CD14-positive monocyte (primary cell): Measurements from ENCODE around the gene WWTR1. TPM values are rescaled to one million over a fixed set of nuclear protein-coding genes. Genes with fewer than 3 reads are reported as not detected.

ENCODE experiments used
- DNase-seq, 3 donors: peaks; one replicate each; pipeline ENCODE4 v3.0.0-alpha.2; 2011 to 2022
- H2AFZ ChIP-seq: 2 replicates; pipeline ENCODE4 v1.6.0; 2012; ENCODE audit warnings: mild to moderate bottlenecking, low read depth, low read length, inconsistent platforms; ENCODE audit not compliant: insufficient read depth, poor library complexity, severe bottlenecking
- H3K27ac ChIP-seq, 2 donors: 1 replicate in 1 of 2; 2 replicates in 1 of 2; pipeline ENCODE4 v1.5.1; 2012 to 2013; ENCODE audit warnings: low read length in 2 of 2, control low read depth in 1 of 2, inconsistent platforms in 1 of 2, low read depth in 1 of 2, mild to moderate bottlenecking in 1 of 2
- H3K27me3 ChIP-seq, 2 donors: one replicate each; pipeline versions ENCODE4 v1.6.0 to v1.6.1; 2011 to 2013; ENCODE audit warnings: low read length in 2 of 2; ENCODE audit not compliant: control insufficient read depth in 2 of 2, insufficient read depth in 2 of 2
- H3K36me3 ChIP-seq, 2 donors: replicated peaks in 1 of 2; 1 replicate in 1 of 2; 2 replicates in 1 of 2; pipeline versions ENCODE4 v1.5.1 to v1.6.1; 2012 to 2013; ENCODE audit warnings: low read length in 2 of 2, control low read depth in 1 of 2, inconsistent platforms in 1 of 2, mild to moderate bottlenecking in 1 of 2; ENCODE audit not compliant: insufficient read depth in 2 of 2, control insufficient read depth in 1 of 2
- H3K4me1 ChIP-seq, 2 donors: 1 replicate in 1 of 2; 2 replicates in 1 of 2; pipeline versions ENCODE4 v1.5.1 to v1.6.1; 2012 to 2013; ENCODE audit warnings: low read length in 2 of 2, control low read depth in 1 of 2, inconsistent platforms in 1 of 2, mild to moderate bottlenecking in 1 of 2, moderate library complexity in 1 of 2; ENCODE audit not compliant: insufficient read depth in 2 of 2, control insufficient read depth in 1 of 2
- H3K4me2 ChIP-seq: replicated peaks from 2 replicates; pipeline ENCODE3; 2012; ENCODE audit warnings: low read length, moderate library complexity, mild to moderate bottlenecking; ENCODE audit not compliant: poor library complexity, severe bottlenecking; ENCODE audit errors: extremely low read depth
- H3K4me3 ChIP-seq, 3 experiments: fragments of 200-600 bp in 1 of 3; sonication (generic) in 1 of 3; replicated peaks in 1 of 3; 1 replicate in 2 of 3; 2 replicates in 1 of 3; pipeline ENCODE4 v1.5.1; 2011 to 2013; ENCODE audit warnings: low read length in 3 of 3, mild to moderate bottlenecking in 3 of 3, control low read depth in 2 of 3, low read depth in 2 of 3, inconsistent platforms in 1 of 3, moderate library complexity in 1 of 3
- H3K79me2 ChIP-seq: 2 replicates; pipeline ENCODE4 v1.6.0; 2012; ENCODE audit warnings: mild to moderate bottlenecking, control low read depth, inconsistent platforms, low read length, moderate library complexity; ENCODE audit not compliant: insufficient read depth
- H3K9ac ChIP-seq: 2 replicates; pipeline ENCODE4 v1.6.0; 2017; ENCODE audit warnings: low read length, mild to moderate bottlenecking; ENCODE audit not compliant: insufficient read depth, poor library complexity, severe bottlenecking
- H3K9me3 ChIP-seq, 2 donors: replicated peaks in 1 of 2; 1 replicate in 1 of 2; 2 replicates in 1 of 2; pipeline versions ENCODE4 v1.5.1 to v1.6.1; 2012 to 2013; ENCODE audit warnings: low read length in 2 of 2, control low read depth in 1 of 2; ENCODE audit not compliant: control insufficient read depth in 1 of 2, insufficient read depth in 1 of 2
- H4K20me1 ChIP-seq: 2 replicates; pipeline ENCODE4 v1.6.0; 2012; ENCODE audit warnings: mild to moderate bottlenecking, low read length, control low read depth, moderate library complexity; ENCODE audit not compliant: insufficient read depth
- H3K27ac Mint-ChIP-seq, 7 donors: one replicate each; pipeline ENCODE4 v1.8.0; 2020; ENCODE audit warnings: mild to moderate bottlenecking in 7 of 7, mixed read lengths in 7 of 7, moderate library complexity in 6 of 7, inconsistent platforms in 2 of 7
- H3K27me3 Mint-ChIP-seq, 3 donors: one replicate each; pipeline ENCODE4 v1.8.0; 2021 to 2022; ENCODE audit warnings: low read depth in 3 of 3, mild to moderate bottlenecking in 3 of 3, mixed read lengths in 3 of 3, moderate library complexity in 3 of 3, inconsistent platforms in 1 of 3
- H3K36me3 Mint-ChIP-seq, 2 donors: one replicate each; pipeline ENCODE4 v1.8.0; 2020; ENCODE audit warnings: mixed read lengths in 2 of 2, inconsistent platforms in 1 of 2, mild to moderate bottlenecking in 1 of 2
- H3K4me1 Mint-ChIP-seq: one replicate; pipeline ENCODE4 v1.8.0; 2020; ENCODE audit warnings: mild to moderate bottlenecking, mixed read lengths
- H3K4me3 Mint-ChIP-seq, 2 donors: one replicate each; pipeline ENCODE4 v1.8.0; 2020; ENCODE audit warnings: mild to moderate bottlenecking in 2 of 2, mixed read lengths in 2 of 2, moderate library complexity in 1 of 2
- H3K9me3 Mint-ChIP-seq, 7 donors: one replicate each; pipeline ENCODE4 v1.8.0; 2020 to 2022; ENCODE audit warnings: mixed read lengths in 7 of 7, mild to moderate bottlenecking in 6 of 7, moderate library complexity in 6 of 7, inconsistent platforms in 2 of 7
- WGBS: methylation state at CpG from one replicate; pipeline ENCODE4 v1.1.5; 2013; ENCODE audit warnings: missing lambda C conversion rate; ENCODE audit not compliant: insufficient coverage; 5-methylcytosine and 5-hydroxymethylcytosine counted together
- intact Hi-C, 2 donors: fragments of 100-400 bp; cut with micrococcal nuclease; formaldehyde crosslinking; loops; one replicate each; pipeline versions ENCODE4 v1.15.0 to v1.15.1; 2023
- polyA plus RNA-seq, 3 donors: library from polyadenylated mRNA; depleted of rRNA in 1 of 3; unstranded in 2 of 3; stranded (reverse) in 1 of 3; fragments of 300-500 nt in 2 of 3; fragments of >200 nt in 1 of 3; fragmentation: Illumina TruSeq in 2 of 3; gene quantifications; 1 replicate in 2 of 3; 2 replicates in 1 of 3; pipeline ENCODE4 v1.2.3, GENCODE V29; 2012 to 2021
- TF ChIP-seq, protein P1 (sequence below): fragments of 200-600 bp; IDR thresholded peaks from one replicate; pipeline ENCODE4 v1.8.0; 2022; ENCODE audit warnings: antibody characterized with exemption, mild to moderate bottlenecking

Gene WWTR1
- polyA plus RNA-seq, 3 donors: not detected

DNA sequence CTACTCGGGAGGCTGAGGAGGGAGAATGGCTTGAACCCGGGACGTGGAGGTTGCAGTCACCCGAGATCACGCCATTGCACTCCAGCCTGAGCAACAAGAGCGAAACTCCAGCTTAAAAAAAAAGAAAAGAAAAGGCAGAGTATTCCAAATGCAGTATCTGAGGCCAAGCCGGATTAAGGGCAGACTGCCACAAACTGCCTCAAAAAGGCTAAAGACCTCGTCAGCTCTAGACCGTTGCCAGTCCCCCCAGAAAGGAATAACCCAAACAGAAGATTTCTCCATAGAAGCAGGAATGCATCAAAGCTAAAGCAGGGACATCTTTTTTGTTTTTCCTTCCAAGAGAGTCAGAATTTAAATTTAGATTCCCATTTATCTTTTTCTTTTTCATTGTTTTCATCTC lies 110.4 kb downstream of the WWTR1 start:
- no peak overlapping the region for H3K4me3 Mint-ChIP-seq
- H2AFZ ChIP-seq: no peak overlapping the region
- no peak overlapping the region for H3K9ac ChIP-seq
- H3K9me3 ChIP-seq: no peaks in the 10 kb centered on the region
- H3K27me3 Mint-ChIP-seq: peaks cover 14 to 30% (median 22%) of the 10 kb centered on the region in 3 donors
- intact Hi-C loops: no loop called here
- no peaks in the 10 kb centered on the region for H4K20me1 ChIP-seq
- no peaks in the 10 kb centered on the region for H3K36me3 Mint-ChIP-seq
- no peaks in the 10 kb centered on the region for H3K4me1 Mint-ChIP-seq
- WGBS: 85% methylated on average over 6 of the region's 9 CpGs
- no peak for DNase-seq
- no peaks in the 10 kb centered on the region for H3K36me3 ChIP-seq
- no peak overlapping the region for H3K4me3 ChIP-seq
- H3K27ac Mint-ChIP-seq: no peak overlapping the region
- no peak overlapping the region for H3K4me2 ChIP-seq
- no peaks in the 10 kb centered on the region for H3K4me1 ChIP-seq
- H3K9me3 Mint-ChIP-seq: no peaks in the 10 kb centered on the region
- TF ChIP-seq, protein P1, sequence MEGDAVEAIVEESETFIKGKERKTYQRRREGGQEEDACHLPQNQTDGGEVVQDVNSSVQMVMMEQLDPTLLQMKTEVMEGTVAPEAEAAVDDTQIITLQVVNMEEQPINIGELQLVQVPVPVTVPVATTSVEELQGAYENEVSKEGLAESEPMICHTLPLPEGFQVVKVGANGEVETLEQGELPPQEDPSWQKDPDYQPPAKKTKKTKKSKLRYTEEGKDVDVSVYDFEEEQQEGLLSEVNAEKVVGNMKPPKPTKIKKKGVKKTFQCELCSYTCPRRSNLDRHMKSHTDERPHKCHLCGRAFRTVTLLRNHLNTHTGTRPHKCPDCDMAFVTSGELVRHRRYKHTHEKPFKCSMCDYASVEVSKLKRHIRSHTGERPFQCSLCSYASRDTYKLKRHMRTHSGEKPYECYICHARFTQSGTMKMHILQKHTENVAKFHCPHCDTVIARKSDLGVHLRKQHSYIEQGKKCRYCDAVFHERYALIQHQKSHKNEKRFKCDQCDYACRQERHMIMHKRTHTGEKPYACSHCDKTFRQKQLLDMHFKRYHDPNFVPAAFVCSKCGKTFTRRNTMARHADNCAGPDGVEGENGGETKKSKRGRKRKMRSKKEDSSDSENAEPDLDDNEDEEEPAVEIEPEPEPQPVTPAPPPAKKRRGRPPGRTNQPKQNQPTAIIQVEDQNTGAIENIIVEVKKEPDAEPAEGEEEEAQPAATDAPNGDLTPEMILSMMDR: no peak
- peaks cover 6 to 32% of the 10 kb centered on the region in 2 donors for H3K27me3 ChIP-seq
- H3K27ac ChIP-seq: no peak overlapping the region
- no peaks in the 10 kb centered on the region for H3K79me2 ChIP-seq

DNA sequence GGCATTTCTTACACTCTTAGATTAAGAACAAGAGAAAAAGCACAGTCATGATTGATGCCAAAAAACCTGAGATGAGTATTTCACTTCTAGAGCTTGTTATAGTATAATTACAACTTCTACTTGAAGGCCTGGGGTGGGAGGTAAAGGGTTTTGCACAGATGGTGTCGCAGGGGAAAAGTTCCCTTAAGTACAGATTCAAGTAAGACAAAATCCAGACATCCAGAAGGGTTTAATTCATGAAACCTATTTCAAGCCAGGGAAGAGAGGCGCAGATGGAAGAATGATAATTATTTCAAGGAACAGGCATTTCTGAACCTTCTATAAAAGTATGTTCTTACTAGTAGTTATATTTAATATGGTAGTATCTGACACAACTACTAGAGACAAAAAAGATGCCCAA lies 112.8 kb downstream of the WWTR1 start:
- whole genome bisulfite sequencing: no CpG with 5 or more reads among the region's 2 CpGs
- Histone ChIP-seq H4K20me1 (no peaks in the 10 kb centered on the region), H3K36me3 (no peaks in the 10 kb centered on the region), H3K27me3 (peaks cover 0 to 18% of the 10 kb centered on the region in 2 donors), H3K4me1 (no peaks in the 10 kb centered on the region), H2AFZ (no peak overlapping the region), H3K4me3 (no peak overlapping the region), H3K9me3 (no peaks in the 10 kb centered on the region), H3K4me2 (no peak overlapping the region), H3K9ac (no peak overlapping the region), H3K27ac (no peak overlapping the region), H3K79me2 (no peaks in the 10 kb centered on the region)
- H3K4me1 Mint-ChIP-seq: no peaks in the 10 kb centered on the region
- H3K27ac Mint-ChIP-seq: no peak overlapping the region
- no peaks in the 10 kb centered on the region for H3K9me3 Mint-ChIP-seq
- TF ChIP-seq, protein P1: no peak
- DNase-seq: no peak
- peaks cover 14 to 28% (median 23%) of the 10 kb centered on the region in 3 donors for H3K27me3 Mint-ChIP-seq
- H3K36me3 Mint-ChIP-seq: no peaks in the 10 kb centered on the region
- intact Hi-C loops: no loop called here
- H3K4me3 Mint-ChIP-seq: no peak overlapping the region
